ENCODE results near the gene IRF2BP2.

Gene IRF2BP2

GRCh38 chr1:234627009-234627950, 17.3 kb upstream of the IRF2BP2 start:
- Histone ChIP-seq H3K9me3 (ENCODE audit: insufficient read depth, low read length) (no peaks in the 10 kb centered on the region), H4K20me1 (ENCODE audit: low read depth, low read length) (no peaks in the 10 kb centered on the region), H3K36me3 (ENCODE audit: low read length) (no peaks in the 10 kb centered on the region), H3K79me2 (ENCODE audit: insufficient read depth, low read length) (no peaks in the 10 kb centered on the region), H3F3A (ENCODE audit: insufficient read depth) (no peaks in the 10 kb centered on the region), H3K9ac (ENCODE audit: low read length) (no peak overlapping the region), H3K4me2 (ENCODE audit: low read depth, low read length, poor library complexity, severe bottlenecking) (no peak overlapping the region), H3K27ac (ENCODE audit: low read depth, low read length) (no peak overlapping the region), H3K4me3 (ENCODE audit: insufficient read depth, low read length, poor library complexity, severe bottlenecking) (no peak overlapping the region), H3K9me2 (replicated peaks; ENCODE audit: insufficient read depth, low read length) (no peaks in the 10 kb centered on the region), H2AFZ (ENCODE audit: low read depth, low read length, severe bottlenecking) (no peak overlapping the region), H3K27me3 (ENCODE audit: low read length) (no peaks in the 10 kb centered on the region)
- no peak for TF ChIP-seq CTCF (IDR thresholded peaks at IDR 0.05; ENCODE audit: insufficient read depth, low read length, poor library complexity, severe bottlenecking)
- TF ChIP-seq EZH2phosphoT487 (conservative IDR thresholded peaks at IDR 0.05; ENCODE audit: low read length) = no peak

- no peak overlapping the region for H3K9ac ChIP-seq (ENCODE audit: low read length)
- no peaks in the 10 kb centered on the region for H3F3A ChIP-seq (ENCODE audit: insufficient read depth)
- no peak overlapping the region for H2AFZ ChIP-seq (ENCODE audit: low read depth, low read length, severe bottlenecking)
- H3K36me3 ChIP-seq (ENCODE audit: low read length) = no peaks in the 10 kb centered on the region
- TF ChIP-seq CTCF (IDR thresholded peaks at IDR 0.05; ENCODE audit: insufficient read depth, low read length, poor library complexity, severe bottlenecking) (no peak), EZH2phosphoT487 (conservative IDR thresholded peaks at IDR 0.05; ENCODE audit: low read length) (no peak)
- H4K20me1 ChIP-seq (ENCODE audit: low read depth, low read length) = no peaks in the 10 kb centered on the region
- no peaks in the 10 kb centered on the region for H3K9me3 ChIP-seq (ENCODE audit: insufficient read depth, low read length)
- H3K79me2 ChIP-seq (ENCODE audit: insufficient read depth, low read length) = no peaks in the 10 kb centered on the region
- H3K27me3 ChIP-seq (ENCODE audit: low read length) = no peaks in the 10 kb centered on the region
- no peak overlapping the region for H3K4me2 ChIP-seq (ENCODE audit: low read depth, low read length, poor library complexity, severe bottlenecking)
- H3K4me3 ChIP-seq (ENCODE audit: insufficient read depth, low read length, poor library complexity, severe bottlenecking) = no peak overlapping the region
- H3K9me2 ChIP-seq (replicated peaks; ENCODE audit: insufficient read depth, low read length) = no peaks in the 10 kb centered on the region
- H3K27ac ChIP-seq (ENCODE audit: low read depth, low read length) = no peak overlapping the region
These were observed 16.4 kb upstream of the IRF2BP2 start for GRCh38 chr1:234626391-234626790.

GRCh38 chr1:234624724-234625117, 14.7 kb upstream of the IRF2BP2 start:
- H3K27ac ChIP-seq (ENCODE audit: low read depth, low read length) = no peak overlapping the region
- H3K9me3 ChIP-seq (ENCODE audit: insufficient read depth, low read length) = no peaks in the 10 kb centered on the region
- no peak for TF ChIP-seq CTCF (IDR thresholded peaks at IDR 0.05; ENCODE audit: insufficient read depth, low read length, poor library complexity, severe bottlenecking)
- TF ChIP-seq EZH2phosphoT487 (conservative IDR thresholded peaks at IDR 0.05; ENCODE audit: low read length) = no peak
- H2AFZ ChIP-seq (ENCODE audit: low read depth, low read length, severe bottlenecking) = no peak overlapping the region
- H3K9me2 ChIP-seq (replicated peaks; ENCODE audit: insufficient read depth, low read length) = no peaks in the 10 kb centered on the region
- no peak overlapping the region for H3K9ac ChIP-seq (ENCODE audit: low read length)
- H3K4me3 ChIP-seq (ENCODE audit: insufficient read depth, low read length, poor library complexity, severe bottlenecking) = no peak overlapping the region
- H3F3A ChIP-seq (ENCODE audit: insufficient read depth) = no peaks in the 10 kb centered on the region
- no peaks in the 10 kb centered on the region for H3K27me3 ChIP-seq (ENCODE audit: low read length)
- no peaks in the 10 kb centered on the region for H4K20me1 ChIP-seq (ENCODE audit: low read depth, low read length)
- no peaks in the 10 kb centered on the region for H3K79me2 ChIP-seq (ENCODE audit: insufficient read depth, low read length)
- no peaks in the 10 kb centered on the region for H3K36me3 ChIP-seq (ENCODE audit: low read length)
- no peak overlapping the region for H3K4me2 ChIP-seq (ENCODE audit: low read depth, low read length, poor library complexity, severe bottlenecking)
